ENCODE data around the gene ST8SIA6.

DNA sequence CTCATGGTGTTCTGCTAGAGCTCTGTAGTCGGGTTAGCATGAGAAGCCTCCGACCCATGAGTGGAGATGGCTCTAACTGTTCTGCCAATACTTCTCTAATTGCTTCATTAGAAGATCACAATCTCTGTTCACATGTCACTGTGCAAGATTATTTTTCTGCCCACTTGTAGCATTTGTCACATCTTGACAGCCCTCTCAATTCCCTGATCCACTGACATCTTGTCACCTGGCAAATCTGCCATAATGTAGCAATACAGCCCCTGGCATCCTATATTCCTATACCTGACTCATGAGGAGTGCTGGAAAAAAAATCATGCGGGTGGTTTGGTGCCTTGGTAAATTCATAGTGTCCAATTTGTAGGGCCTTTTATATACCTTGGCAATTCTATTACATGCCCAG lies 58.4 kb downstream of the ST8SIA6 start:
- TF ChIP-seq TAF1 (IDR thresholded peaks at IDR 0.05; ENCODE audit: low read depth, low read length) (no peak), POLR2A (IDR thresholded peaks at IDR 0.05; ENCODE audit: low read depth, low read length) (no peak), POLR2AphosphoS5 (IDR thresholded peaks at IDR 0.05; ENCODE audit: low read depth, low read length) (no peak)
